Sigmoid colon (tissue), 7 donors: ENCODE results near the gene TIMM50. TPM values are rescaled to one million over a fixed set of nuclear protein-coding genes. Genes with fewer than 3 reads are reported as not detected.
A peak's percentile ranks its signal among the peaks of the same experiment; 100 is the strongest.

Experiments
- DNase-seq: peaks from one replicate; pipeline ENCODE4 v3.0.0-alpha.2; 2019
- H3K27ac ChIP-seq, 4 donors: fragments of 200-600 bp; sonication (generic); one replicate each; pipeline ENCODE4 v1.5.1; 2016 to 2019; ENCODE audit warnings: mild to moderate bottlenecking in 1 of 4
- H3K27me3 ChIP-seq, 3 donors: fragments of 200-600 bp; sonication (generic); one replicate each; pipeline ENCODE4 v1.5.1; 2019; ENCODE audit warnings: mild to moderate bottlenecking in 1 of 3
- H3K36me3 ChIP-seq, 4 donors: fragments of 200-600 bp; sonication (generic); one replicate each; pipeline ENCODE4 v1.5.1; 2016 to 2019
- H3K4me1 ChIP-seq, 4 donors: fragments of 200-600 bp; sonication (generic); one replicate each; pipeline ENCODE4 v1.5.1; 2017 to 2019
- H3K4me3 ChIP-seq, 4 donors: fragments of 200-600 bp; sonication (generic); one replicate each; pipeline ENCODE4 v1.5.1; 2017 to 2019; ENCODE audit warnings: mild to moderate bottlenecking in 2 of 4, moderate library complexity in 1 of 4
- H3K9me3 ChIP-seq, 4 donors: fragments of 200-600 bp in 3 of 4; sonication (generic) in 3 of 4; one replicate each; pipeline versions ENCODE4 v1.5.1 to v1.6.1; 2013 to 2019
- CTCF ChIP-seq, 4 experiments: fragments of 450-650 bp in 3 of 4; fragments of 200-600 bp in 1 of 4; IDR thresholded peaks; one replicate each; pipeline ENCODE4 v1.5.1; 2016 to 2019; ENCODE audit warnings: antibody characterized with exemption in 4 of 4, mild to moderate bottlenecking in 3 of 4, moderate library complexity in 2 of 4
- EP300 ChIP-seq, 4 donors: sonication (generic); formaldehyde crosslinking; IDR thresholded peaks; one replicate each; pipeline ENCODE4 v1.6.1; 2017; ENCODE audit warnings: antibody characterized with exemption in 4 of 4
- POLR2A ChIP-seq, 2 donors: fragments of 450-650 bp; IDR thresholded peaks; one replicate each; pipeline ENCODE4 v1.6.1; 2016; ENCODE audit warnings: antibody characterized with exemption in 2 of 2, mild to moderate bottlenecking in 2 of 2, moderate library complexity in 2 of 2
- POLR2AphosphoS5 ChIP-seq, 4 donors: sonication (generic); formaldehyde crosslinking; IDR thresholded peaks; one replicate each; pipeline ENCODE4 v1.6.1; 2017; ENCODE audit warnings: antibody characterized with exemption in 4 of 4
- WGBS, 2 donors: extraction: QIAGEN DNeasy Blood & Tissue Kit; methylation state at CpG; one replicate each; pipeline ENCODE4 v1.1.7; 2013; 5-methylcytosine and 5-hydroxymethylcytosine counted together
- intact Hi-C: fragments of 100-400 bp; cut with DNase I; formaldehyde crosslinking; loops from one replicate; pipeline ENCODE4 v1.15.1; 2023
- polyA plus RNA-seq, 3 donors: library from polyadenylated mRNA; stranded (reverse); fragments of 200-250 nt; gene quantifications; one replicate each; pipeline ENCODE4 v1.2.3, GENCODE V29; 2013
- total RNA-seq, 4 donors: library from RNA; depleted of rRNA; stranded (reverse); fragments of >200 nt; gene quantifications; one replicate each; pipeline ENCODE4 v1.1.0, GENCODE V29; 2016
- donor health status: healthy with polysubstance abuse.
- donor health status: Bipolar disorder and iron deficiency.
- donor health status: healthy.

The TIMM50 gene
- total RNA-seq (10 to 100 TPM; 42.1 to 54.4 (median 46.8) TPM), polyA plus RNA-seq (10 to 100 TPM; 26.4 to 54.9 (median 37.9) TPM)

- Histone ChIP-seq H3K9me3 (no peaks in the 10 kb centered on the region), H3K27ac (peak within 1 kb of the TSS; percentile 81 to 86 (median 84)), H3K36me3 (peaks cover 0 to 35% (median 19%) of the 10 kb centered on the region in 4 donors), H3K27me3 (no peaks in the 10 kb centered on the region), H3K4me3 (peak within 1 kb of the TSS; percentile 81 to 96 (median 93)), H3K4me1 (peaks cover 0 to 21% (median 19%) of the 10 kb centered on the region in 4 donors)
- WGBS, 2 donors, result 1% methylated on average over 62 of the region's 62 CpGs
- intact Hi-C loops, result loop anchor here (2.0 to 5.0 kb wide), 3 partner anchors 36 to 88 kb away; partner anchors contain the start of genes EID2B, MED29, PAF1 and SUPT5H
- TF ChIP-seq EP300 (IDR thresholded peaks at IDR 0.05), result no peak
- no peak for TF ChIP-seq CTCF (IDR thresholded peaks at IDR 0.05)
- TF ChIP-seq POLR2AphosphoS5 (IDR thresholded peaks at IDR 0.05), result peak; percentile 82 to 89 (median 83)
- peak; percentile 41 to 43 for TF ChIP-seq POLR2A (IDR thresholded peaks at IDR 0.05)
- peak; percentile 97 for DNase-seq
These were observed at the start of gene TIMM50 for GRCh38 chr19:39480337-39481228. Gene TIMM50, plus strand, starts transcription at chr19:39480838. Its CDS starts 16 bp downstream, at chr19:39480854.

- DNase-seq, result no peak
- intact Hi-C loops, result loop anchor here (5.0 to 10.0 kb wide), 2 partner anchors 90 to 308 kb away; partner anchors contain the start of genes PAK4 and SAMD4B
- TF ChIP-seq CTCF (IDR thresholded peaks at IDR 0.05) (no peak), POLR2A (IDR thresholded peaks at IDR 0.05) (no peak)
- Histone ChIP-seq H3K27ac (no peak overlapping the region), H3K9me3 (no peaks in the 10 kb centered on the region), H3K4me1 (peaks cover 0 to 59% (median 49%) of the 10 kb centered on the region in 4 donors), H3K27me3 (no peaks in the 10 kb centered on the region), H3K4me3 (no peak overlapping the region), H3K36me3 (peaks cover 17 to 32% (median 29%) of the 10 kb centered on the region in 4 donors)
- 89 to 96% methylated on average over 8 of the region's 8 CpGs for WGBS, 2 donors
These were observed 48.0 kb upstream of the TIMM50 start for GRCh38 chr19:39432677-39433025.

DNA sequence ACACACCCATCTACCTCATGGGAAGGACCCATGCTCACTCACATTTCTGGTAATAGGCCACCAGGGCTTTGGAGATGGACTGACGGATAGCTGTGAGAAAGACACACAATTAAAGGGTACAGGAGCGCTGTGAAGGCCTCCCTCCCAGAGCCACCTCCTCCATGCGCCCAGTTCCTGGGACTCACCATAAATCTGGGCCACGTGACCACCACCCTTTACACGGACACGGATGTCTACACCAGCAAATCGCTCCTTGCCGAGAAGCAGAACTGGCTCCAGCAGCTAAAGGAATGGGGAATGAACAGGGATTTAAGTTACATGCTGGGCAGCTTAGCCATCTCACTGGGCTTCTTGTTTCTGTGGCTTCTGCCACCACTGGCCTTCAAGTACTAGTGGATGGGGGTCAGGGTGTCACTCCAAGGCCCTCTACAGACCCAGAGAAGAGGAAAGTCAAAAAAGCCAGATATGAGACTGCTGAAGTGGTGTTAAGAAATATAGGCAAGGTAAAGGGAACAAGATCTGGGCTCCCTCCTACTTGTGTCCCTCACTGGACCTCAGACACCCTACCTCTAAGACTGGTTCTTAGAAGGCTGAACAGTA, 47.1 kb upstream of the TIMM50 start:
- TF ChIP-seq CTCF (IDR thresholded peaks at IDR 0.05) (no peak), POLR2A (IDR thresholded peaks at IDR 0.05) (no peak), POLR2AphosphoS5 (IDR thresholded peaks at IDR 0.05) (no peak), EP300 (IDR thresholded peaks at IDR 0.05) (no peak)
- intact Hi-C loops, result loop anchor here (2.0 to 10.0 kb wide), 3 partner anchors 37 to 309 kb away; partner anchors contain the start of genes PAK4 and SAMD4B
- Histone ChIP-seq H3K9me3 (no peaks in the 10 kb centered on the region), H3K27me3 (peaks cover 0 to 3% (median 0%) of the 10 kb centered on the region in 3 donors), H3K4me3 (no peak overlapping the region), H3K4me1 (peaks cover 0 to 49% (median 40%) of the 10 kb centered on the region in 4 donors), H3K27ac (peak overlapping the region in 3 of 4 donors; percentile 6 to 95 (median 90)), H3K36me3 (peaks cover 17 to 32% (median 29%) of the 10 kb centered on the region in 4 donors)
- 95 to 96% methylated on average over 8 of the region's 8 CpGs for WGBS, 2 donors
- no peak for DNase-seq

GRCh38 chr19:39434123-39435076, 46.2 kb upstream of the TIMM50 start:
- TF ChIP-seq EP300 (IDR thresholded peaks at IDR 0.05), result no peak
- TF ChIP-seq CTCF (IDR thresholded peaks at IDR 0.05), result no peak
- no peak for TF ChIP-seq POLR2A (IDR thresholded peaks at IDR 0.05)
- TF ChIP-seq POLR2AphosphoS5 (IDR thresholded peaks at IDR 0.05), result no peak
- Histone ChIP-seq H3K27me3 (peaks cover 0 to 3% (median 0%) of the 10 kb centered on the region in 3 donors), H3K36me3 (peaks cover 17 to 32% (median 29%) of the 10 kb centered on the region in 4 donors), H3K9me3 (no peaks in the 10 kb centered on the region), H3K4me3 (peak overlapping the region in 3 of 4 donors; percentile 90 to 99 (median 97)), H3K4me1 (peaks cover 0 to 41% (median 32%) of the 10 kb centered on the region in 4 donors), H3K27ac (peak overlapping the region; percentile 89 to 95 (median 91))
- intact Hi-C loops, result loop anchor here (2.0 to 10.0 kb wide), 3 partner anchors 38 to 310 kb away; partner anchors contain the start of genes PAK4 and SAMD4B
- 31 to 58% methylated on average over 10 of the region's 10 CpGs for WGBS, 2 donors
- no peak for DNase-seq
